COR-L47 (cell line): ENCODE data around the gene HNRNPLL.

Experiments
- DNase-seq: peaks from one replicate; lab custom pipeline; 2025; lab: John Stamatoyannopoulos, UW

HNRNPLL gene

GRCh38 chr2:38592951-38593350, 9.8 kb downstream of the HNRNPLL start:
- no peak for DNase-seq

- DNase-seq = no peak
Observed at GRCh38 chr2:38591152-38591551, 11.6 kb downstream of the HNRNPLL start.

GRCh38 chr2:38590053-38590452, 12.7 kb downstream of the HNRNPLL start:
- DNase-seq = no peak

- DNase-seq = no peak
Observed at GRCh38 chr2:38586931-38587330, 15.8 kb downstream of the HNRNPLL start.

- DNase-seq = no peak
Observed at GRCh38 chr2:38584881-38585280, 17.8 kb downstream of the HNRNPLL start.

- no peak for DNase-seq
Observed at GRCh38 chr2:38583994-38584393, 18.7 kb downstream of the HNRNPLL start.

GRCh38 chr2:38583524-38583923, 19.2 kb downstream of the HNRNPLL start:
- no peak for DNase-seq

- DNase-seq = peak; percentile 73
Observed at GRCh38 chr2:38581193-38582147, 21.3 kb downstream of the HNRNPLL start.

- DNase-seq = no peak
Observed at GRCh38 chr2:38580115-38580636, 22.6 kb downstream of the HNRNPLL start.

GRCh38 chr2:38578832-38579231, 23.9 kb downstream of the HNRNPLL start:
- no peak for DNase-seq

GRCh38 chr2:38574278-38574677, 28.4 kb downstream of the HNRNPLL start:
- DNase-seq = no peak

GRCh38 chr2:38572167-38572566, 30.6 kb downstream of the HNRNPLL start:
- DNase-seq = no peak

- no peak for DNase-seq
Observed at GRCh38 chr2:38571193-38571592, 31.5 kb downstream of the HNRNPLL start.

- no peak for DNase-seq
Observed at GRCh38 chr2:38568724-38569436, 33.8 kb downstream of the HNRNPLL start.

GRCh38 chr2:38565333-38565732, 37.4 kb downstream of the HNRNPLL start:
- no peak for DNase-seq

- DNase-seq = no peak
Observed at GRCh38 chr2:38561691-38562090, 41.0 kb downstream of the HNRNPLL start.

GRCh38 chr2:38560092-38560491, 42.6 kb downstream of the HNRNPLL start:
- no peak for DNase-seq

- no peak for DNase-seq
Observed at GRCh38 chr2:38557981-38558380, 44.7 kb downstream of the HNRNPLL start.

- no peak for DNase-seq
Observed at GRCh38 chr2:38557217-38557616, 45.5 kb downstream of the HNRNPLL start.

- no peak for DNase-seq
Observed at GRCh38 chr2:38556006-38556801, 46.5 kb downstream of the HNRNPLL start.

GRCh38 chr2:38554973-38555595, 47.6 kb downstream of the HNRNPLL start:
- DNase-seq = no peak

- DNase-seq = no peak
Observed at GRCh38 chr2:38553554-38553953, 49.2 kb downstream of the HNRNPLL start.
